A673 (cell line): ENCODE data around the gene M6PR. TPM values are rescaled to one million over a fixed set of nuclear protein-coding genes. Genes with fewer than 3 reads are reported as not detected.
"Not testable (repeated sequence)": the region's sequence is repeated elsewhere in the genome, so short reads cannot be mapped to it uniquely, and the experiment has no call there.

ENCODE experiments used
- BruUV-seq: library from RNA; stranded (reverse); fragments of 400-500 nt; replicated peaks from 2 replicates; lab custom pipeline; 2021; lab: Mats Ljungman, UMichigan
- CTCF ChIA-PET: fragments of 300-600 bp; sonication (Branson Sonifier 250); formaldehyde crosslinking; loops from one replicate; lab custom pipeline; 2022; ENCODE audit warnings: antibody characterized with exemption; lab: Charles Lee
- POLR2A ChIA-PET: fragments of 300-600 bp; sonication (Branson Sonifier 250); formaldehyde crosslinking; loops from one replicate; lab custom pipeline; 2022; ENCODE audit warnings: antibody characterized with exemption; ENCODE audit not compliant: low non-redundant PET; lab: Charles Lee
- DNase-seq: peaks from one replicate; pipeline ENCODE4 v3.0.0-alpha.2; 2015; ENCODE audit warnings: low spot score
- H3K27ac ChIP-seq: fragments of 200-600 bp; sonication (generic); 2 replicates; pipeline ENCODE4 v1.5.1; 2016; ENCODE audit warnings: mixed run types, low read depth, mild to moderate bottlenecking, mixed read lengths, antibody characterized with exemption, low read length; ENCODE audit not compliant: poor library complexity, severe bottlenecking
- H3K27me3 ChIP-seq: fragments of 200-600 bp; sonication (generic); replicated peaks from 2 replicates; pipeline ENCODE4 v1.6.1; 2017; ENCODE audit warnings: mixed run types, low read depth, mild to moderate bottlenecking, mixed read lengths, antibody characterized with exemption, low read length; ENCODE audit not compliant: insufficient read depth, poor library complexity
- H3K36me3 ChIP-seq: fragments of 200-600 bp; sonication (generic); 2 replicates; pipeline ENCODE4 v1.6.1; 2016; ENCODE audit warnings: mixed run types, mild to moderate bottlenecking, mixed read lengths, antibody characterized with exemption, low read length; ENCODE audit not compliant: insufficient read depth, poor library complexity, severe bottlenecking
- H3K4me1 ChIP-seq: fragments of 200-600 bp; sonication (generic); 2 replicates; pipeline ENCODE4 v1.6.1; 2017; ENCODE audit warnings: mixed run types, mild to moderate bottlenecking, mixed read lengths, antibody characterized with exemption, low read length; ENCODE audit not compliant: insufficient read depth, poor library complexity, severe bottlenecking
- H3K4me3 ChIP-seq: fragments of 200-600 bp; sonication (generic); 2 replicates; pipeline ENCODE4 v1.5.1; 2016; ENCODE audit warnings: low read depth, mixed run types, mild to moderate bottlenecking, mixed read lengths, low read length; ENCODE audit not compliant: poor library complexity, severe bottlenecking
- H3K9me3 ChIP-seq: fragments of 200-600 bp; sonication (generic); 2 replicates; pipeline ENCODE4 v1.6.1; 2016; ENCODE audit warnings: mixed run types, low read depth, mild to moderate bottlenecking, mixed read lengths, antibody characterized with exemption, low read length; ENCODE audit not compliant: poor library complexity, severe bottlenecking
- CTCF ChIP-seq: fragments of 300-800, 200-600 bp; sonication (generic); conservative IDR thresholded peaks from 2 replicates; pipeline ENCODE4 v1.5.1; 2017; ENCODE audit warnings: low read depth, mild to moderate bottlenecking, antibody characterized with exemption, low read length, moderate library complexity, mixed read lengths
- EZH2 ChIP-seq: fragments of 200-600 bp; sonication (generic); IDR thresholded peaks from 2 replicates; pipeline ENCODE4 v1.6.1; 2017; ENCODE audit warnings: borderline replicate concordance, low read depth, mild to moderate bottlenecking, mixed read lengths, antibody characterized with exemption, low read length; ENCODE audit not compliant: poor library complexity, severe bottlenecking
- intact Hi-C: fragments of 100-400 bp; cut with micrococcal nuclease; formaldehyde crosslinking; loops from one replicate; pipeline ENCODE4 v1.10.0; 2022; ENCODE audit not compliant: unreplicated experiment
- total RNA-seq: library from RNA; stranded (reverse); gene quantifications from 2 replicates; pipeline ENCODE4 v1.2.3, GENCODE V29; 2021

M6PR gene
- total RNA-seq, 1 experiment from 2014 or later: 160 TPM

DNA sequence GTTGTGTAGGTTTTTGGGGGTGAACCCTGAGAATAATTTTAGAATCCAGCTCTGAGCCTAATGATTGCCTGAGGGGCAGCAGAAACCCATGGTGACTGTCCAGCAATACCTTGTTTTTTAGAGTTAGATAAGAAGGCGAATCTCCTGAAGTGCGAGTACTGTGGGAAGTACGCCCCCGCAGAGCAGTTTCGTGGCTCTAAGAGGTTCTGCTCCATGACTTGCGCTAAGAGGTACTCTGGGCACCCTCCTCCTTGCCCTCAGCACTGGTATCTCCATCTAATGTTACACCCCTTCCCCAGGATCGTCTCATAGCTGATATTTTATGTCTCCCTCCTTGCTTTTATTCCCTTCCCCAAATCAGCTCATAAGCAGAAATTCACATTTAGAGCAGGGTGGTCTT lies 12.7 kb downstream of the M6PR start:
- TF ChIP-seq EZH2 (no peak), CTCF (no peak)
- Histone ChIP-seq H3K4me3 (no peak overlapping the region), H3K36me3 (peaks cover 24% of the 10 kb centered on the region), H3K4me1 (no peaks in the 10 kb centered on the region), H3K9me3 (no peaks in the 10 kb centered on the region), H3K27me3 (no peaks in the 10 kb centered on the region), H3K27ac (no peak overlapping the region)
- no peak for DNase-seq
- ChIA-PET POLR2A (no interaction called here), CTCF (no interaction called here)
- intact Hi-C loops: no loop called here
- BruUV-seq: no TSS peak

DNA sequence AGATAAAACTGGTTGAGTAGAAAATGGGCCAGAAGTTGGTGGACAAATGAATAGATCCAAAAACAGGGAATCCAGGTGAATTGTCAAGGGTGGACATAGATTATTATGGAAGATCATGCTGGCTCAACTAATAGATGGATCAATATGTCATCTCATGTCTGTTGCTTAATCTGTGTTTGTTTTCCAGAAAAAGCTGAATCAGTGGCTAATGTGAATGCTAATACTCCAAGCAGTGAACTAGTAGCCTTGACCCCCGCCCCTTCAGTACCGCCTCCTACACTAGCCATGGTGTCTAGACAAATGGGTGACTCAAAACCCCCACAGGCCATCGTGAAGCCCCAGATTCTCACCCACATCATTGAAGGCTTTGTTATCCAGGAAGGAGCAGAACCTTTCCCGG lies 15.4 kb downstream of the M6PR start:
- CTCF ChIA-PET, BruUV-seq, POLR2A ChIA-PET: not testable (repeated sequence)

GRCh38 chr12:8932464-8932863 lies 17.0 kb downstream of the M6PR start:
- CTCF ChIA-PET, BruUV-seq, intact Hi-C loops, H3K27ac ChIP-seq, H3K4me1 ChIP-seq, POLR2A ChIA-PET, H3K9me3 ChIP-seq, DNase-seq, H3K27me3 ChIP-seq, H3K4me3 ChIP-seq: not testable (repeated sequence)
- H3K36me3 ChIP-seq: peaks cover 11% of the 10 kb centered on the region

More for the DNA sequence above, 15.4 kb downstream of the M6PR start:
- H3K27me3 ChIP-seq, DNase-seq, H3K9me3 ChIP-seq, H3K27ac ChIP-seq, H3K4me1 ChIP-seq, intact Hi-C loops, H3K4me3 ChIP-seq: not testable (repeated sequence)
- H3K36me3 ChIP-seq: peaks cover 22% of the 10 kb centered on the region

- H3K9me3 ChIP-seq, POLR2A ChIA-PET, DNase-seq, CTCF ChIA-PET, H3K4me1 ChIP-seq, H3K27me3 ChIP-seq, BruUV-seq, H3K4me3 ChIP-seq, H3K27ac ChIP-seq, intact Hi-C loops: not testable (repeated sequence)
- peaks cover 11% of the 10 kb centered on the region for H3K36me3 ChIP-seq
Observed at GRCh38 chr12:8930655-8931323, 18.7 kb downstream of the M6PR start.
